ENCODE measurements around the gene TUFM. TPM values are rescaled to one million over a fixed set of nuclear protein-coding genes. Genes with fewer than 3 reads are reported as not detected.

Gene TUFM
- total and polyA plus RNA-seq, 2 of the 8 experiments (the other 6 are each of a cell fraction or from before 2014, with no cell fraction given) = 216 to 249 TPM

DNA sequence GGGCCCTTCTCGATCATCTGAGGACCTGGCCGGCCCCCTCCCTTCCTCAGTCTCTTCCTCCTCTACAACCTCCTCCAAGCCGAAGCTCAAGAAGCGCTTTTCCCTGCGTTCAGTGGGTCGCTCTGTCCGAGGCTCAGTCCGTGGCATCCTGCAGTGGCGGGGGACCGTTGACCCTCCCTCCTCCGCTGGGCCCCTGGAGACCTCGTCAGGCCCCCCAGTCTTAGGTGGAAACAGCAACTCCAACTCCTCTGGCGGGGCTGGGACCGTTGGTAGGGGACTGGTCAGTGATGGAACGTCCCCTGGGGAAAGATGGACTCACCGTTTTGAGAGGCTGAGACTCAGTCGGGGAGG lies 20.3 kb upstream of the TUFM start:
- Histone ChIP-seq H2BK120ac (replicated peaks; ENCODE audit: low read depth, low read length) (no peak overlapping the region), H3K4me1 (replicated peaks in 1 of 4; ENCODE audit: control insufficient read depth in 3 of 4, insufficient read depth in 4 of 4, low read length in 3 of 4) (peaks cover 0 to 8% (median 3%) of the 10 kb centered on the region in 4 experiments; a peak in 6 of 7 replicates), H3K4me2 (ENCODE audit: insufficient read depth in 1 of 2, low read depth in 2 of 2, low read length in 2 of 2) (no peak overlapping the region), H3K27ac (ENCODE audit: low read depth, low read length) (no peak overlapping the region), H3K56ac (replicated peaks; ENCODE audit: insufficient read length, low read depth, low read length) (no peak overlapping the region), H4K91ac (replicated peaks; ENCODE audit: insufficient read length, low read length) (no peak overlapping the region), H2AFZ (ENCODE audit: low read length) (no peak overlapping the region), H4K20me1 (replicated peaks in 1 of 2; ENCODE audit: control insufficient read depth in 1 of 2, insufficient read depth in 2 of 2, low read length in 2 of 2) (peaks cover 2 to 10% of the 10 kb centered on the region in 2 experiments), H3K79me1 (ENCODE audit: low read depth, low read length) (peaks cover 18% of the 10 kb centered on the region), H2BK20ac (ENCODE audit: low read length) (no peak overlapping the region), H2BK12ac (ENCODE audit: low read depth, low read length) (no peak overlapping the region), H3K9ac (replicated peaks in 1 of 4; ENCODE audit: extremely low read depth in 1 of 4, low read depth in 3 of 4, low read length in 3 of 4) (no peak overlapping the region), H3K27me3 (replicated peaks in 1 of 4; ENCODE audit: control insufficient read depth in 3 of 4, extremely low read depth in 1 of 4, insufficient read depth in 3 of 4, low read length in 3 of 4) (no peaks in the 10 kb centered on the region), H3K23me2 (ENCODE audit: low read depth, low read length) (peaks cover 8% of the 10 kb centered on the region), H3K4me3 (ENCODE audit: extremely low read depth in 1 of 4, insufficient read depth in 2 of 4, low read depth in 3 of 4, low read length in 4 of 4) (no peak overlapping the region), H3K18ac (ENCODE audit: extremely low read depth, low read length) (no peak overlapping the region), H3K79me2 (ENCODE audit: control insufficient read depth in 1 of 2, insufficient read depth in 2 of 2, low read length in 2 of 2) (peaks cover 3 to 19% of the 10 kb centered on the region in 2 experiments; a peak in 3 of 4 replicates), H3K36me3 (ENCODE audit: control insufficient read depth in 2 of 4, insufficient read depth in 4 of 4, low read length in 3 of 4) (peaks cover 18 to 38% (median 28%) of the 10 kb centered on the region in 4 experiments), H3K9me3 (ENCODE audit: insufficient read depth in 2 of 2, low read depth in 1 of 2, low read length in 1 of 2) (no peaks in the 10 kb centered on the region), H2BK15ac (ENCODE audit: low read length) (no peak overlapping the region), H4K8ac (ENCODE audit: extremely low read depth, insufficient read depth, low read length) (no peak overlapping the region), H2AK5ac (ENCODE audit: low read depth, low read length) (no peak overlapping the region), H4K5ac (ENCODE audit: insufficient read length, low read depth, low read length) (no peak overlapping the region), H3K23ac (ENCODE audit: insufficient read length) (no peak overlapping the region), H3K14ac (ENCODE audit: insufficient read length) (no peak overlapping the region), H3K4ac (replicated peaks; ENCODE audit: insufficient read length, low read depth, low read length) (no peak overlapping the region), H2BK5ac (ENCODE audit: low read depth, low read length) (no peak overlapping the region)
- FAIRE-seq = no peak
- ChIA-PET CTCF (ENCODE audit: partially characterized antibody) (interaction anchor here (1.5 to 4.1 kb wide), 3 partner anchors 9 to 81 kb away, joined by 5 to 42 read pairs (median 12); no protein-coding TSS in a partner anchor), POLR2A (ENCODE audit: partially characterized antibody) (interaction anchor here (0.6 to 7.5 kb wide), 10 partner anchors 8 to 79 kb away, joined by 3 to 159 read pairs (median 6); partner anchors contain the start of genes ATP2A1, ATXN2L, RABEP2 and TUFM)
- DNase-seq (ENCODE audit: low read depth in 1 of 2, low spot score in 2 of 2) = no peak
- 94% methylated on average over 15 of the region's 17 CpGs; no CpG with 5 or more reads in 1 of the 2 experiments for WGBS, 2 experiments (ENCODE audit: extremely low coverage in 1 of 2, insufficient coverage in 1 of 2, insufficient read length in 1 of 2, insufficient replicate concordance in 2 of 2, low coverage in 1 of 2, low lambda C conversion rate in 2 of 2, missing lambda C conversion rate in 1 of 2)

All from H1 (cell line).